OCI-M2 (cell line): ENCODE data around the gene LRP1B.
"Not testable (repeated sequence)": the region's sequence is repeated elsewhere in the genome, so short reads cannot be mapped to it uniquely, and the experiment has no call there.

Experiments used
- DNase-seq: peaks from one replicate; lab custom pipeline; 2025; ENCODE audit not compliant: unreplicated experiment; lab: John Stamatoyannopoulos, UW

Gene LRP1B

GRCh38 chr2:140337061-140337460 lies 1793.8 kb downstream of the LRP1B start:
- no peak for DNase-seq

- DNase-seq: no peak
Observed at GRCh38 chr2:140316345-140316744, 1814.5 kb downstream of the LRP1B start.

- no peak for DNase-seq
Observed at GRCh38 chr2:140311905-140312304, 1818.9 kb downstream of the LRP1B start.

- no peak for DNase-seq
Observed at GRCh38 chr2:140308706-140309105, 1822.1 kb downstream of the LRP1B start.

- no peak for DNase-seq
Observed at GRCh38 chr2:140307532-140307931, 1823.3 kb downstream of the LRP1B start.

GRCh38 chr2:140295767-140296166 lies 1835.0 kb downstream of the LRP1B start:
- no peak for DNase-seq

GRCh38 chr2:140288726-140289125 lies 1842.1 kb downstream of the LRP1B start:
- DNase-seq: no peak

GRCh38 chr2:140288213-140288612 lies 1842.6 kb downstream of the LRP1B start:
- DNase-seq: no peak

- no peak for DNase-seq
Observed at GRCh38 chr2:140286377-140286776, 1844.4 kb downstream of the LRP1B start.

- DNase-seq: not testable (repeated sequence)
Observed at GRCh38 chr2:140277344-140277743, 1853.5 kb downstream of the LRP1B start.

- DNase-seq: no peak
Observed at GRCh38 chr2:140276661-140277060, 1854.2 kb downstream of the LRP1B start.

GRCh38 chr2:140275427-140275826 lies 1855.4 kb downstream of the LRP1B start:
- DNase-seq: no peak

GRCh38 chr2:140274891-140275290 lies 1855.9 kb downstream of the LRP1B start:
- no peak for DNase-seq

GRCh38 chr2:140273958-140274357 lies 1856.9 kb downstream of the LRP1B start:
- no peak for DNase-seq

GRCh38 chr2:140273408-140273807 lies 1857.4 kb downstream of the LRP1B start:
- DNase-seq: no peak

- no peak for DNase-seq
Observed at GRCh38 chr2:140270224-140270623, 1860.6 kb downstream of the LRP1B start.

- DNase-seq: no peak
Observed at GRCh38 chr2:140269000-140269399, 1861.8 kb downstream of the LRP1B start.

GRCh38 chr2:140262908-140263307 lies 1867.9 kb downstream of the LRP1B start:
- DNase-seq: no peak

GRCh38 chr2:140257692-140258300 lies 1873.0 kb downstream of the LRP1B start:
- DNase-seq: no peak

GRCh38 chr2:140256080-140256479 lies 1874.7 kb downstream of the LRP1B start:
- DNase-seq: no peak

GRCh38 chr2:140249821-140250220 lies 1881.0 kb downstream of the LRP1B start:
- DNase-seq: no peak

- DNase-seq: no peak
Observed at GRCh38 chr2:140248623-140249022, 1882.2 kb downstream of the LRP1B start.

GRCh38 chr2:140247451-140248195 lies 1883.2 kb downstream of the LRP1B start:
- DNase-seq: no peak
